Panc1 (cell line): ENCODE results near the gene EYS.

Experiments
- CTCF ChIP-seq: fragments of 450-650 bp; IDR thresholded peaks from 2 replicates; pipeline ENCODE4 v1.5.1; 2017; ENCODE audit warnings: mild to moderate bottlenecking
- POLR2AphosphoS5 ChIP-seq: IDR thresholded peaks from 2 replicates; pipeline ENCODE4 v1.6.1; 2012; ENCODE audit warnings: mild to moderate bottlenecking, low read depth, low read length, moderate library complexity
- TCF7L2 ChIP-seq: IDR thresholded peaks from 2 replicates; pipeline ENCODE4 v1.6.1; 2011; ENCODE audit warnings: mild to moderate bottlenecking, low read depth, low read length, inconsistent platforms

GRCh38 chr6:65199683-65200082 is 507.3 kb downstream of the EYS start:
- TF ChIP-seq CTCF, result no peak
- TF ChIP-seq TCF7L2, result no peak
- TF ChIP-seq POLR2AphosphoS5, result no peak
